GM23338 (cell line): ENCODE results near the gene DNAAF8. TPM values are rescaled to one million over a fixed set of nuclear protein-coding genes. Genes with fewer than 3 reads are reported as not detected.

Source experiments
- ATAC-seq: fragments of 200-7000 bp; cut with Tn5 transposase; 3 replicates; pipeline ENCODE4 v1.9.1; 2020
- DNase-seq: peaks from one replicate; pipeline ENCODE4 v3.0.0-alpha.2; 2015; ENCODE audit warnings: low spot score
- H2AFZ ChIP-seq: fragments of 200-600 bp; sonication (generic); 2 replicates; pipeline ENCODE4 v1.8.0; 2016; ENCODE audit warnings: antibody characterized with exemption, mild to moderate bottlenecking, moderate library complexity
- H3F3A ChIP-seq: fragments of 200-600 bp; sonication (generic); replicated peaks from 2 replicates; pipeline ENCODE4 v1.8.0; 2017; ENCODE audit warnings: antibody characterized with exemption, mixed run types, low read depth
- H3K27ac ChIP-seq: fragments of 200-600 bp; sonication (generic); 2 replicates; pipeline ENCODE4 v1.6.1; 2016; ENCODE audit warnings: low read depth
- H3K27me3 ChIP-seq: fragments of 200-600 bp; sonication (generic); 2 replicates; pipeline ENCODE4 v1.8.0; 2016; ENCODE audit warnings: mild to moderate bottlenecking, mixed run types, moderate library complexity; ENCODE audit not compliant: insufficient read depth
- H3K36me3 ChIP-seq: fragments of 200-600 bp; sonication (generic); 2 replicates; pipeline ENCODE4 v1.8.0; 2016; ENCODE audit warnings: mild to moderate bottlenecking; ENCODE audit not compliant: insufficient read depth
- H3K4me1 ChIP-seq: fragments of 200-600 bp; sonication (generic); 2 replicates; pipeline ENCODE4 v1.8.0; 2016; ENCODE audit warnings: mild to moderate bottlenecking, moderate library complexity; ENCODE audit not compliant: insufficient read depth
- H3K4me2 ChIP-seq: fragments of 200-600 bp; sonication (generic); 2 replicates; pipeline ENCODE4 v1.7.1; 2017; ENCODE audit warnings: mixed run types
- H3K4me3 ChIP-seq: fragments of 200-600 bp; sonication (generic); 2 replicates; pipeline ENCODE4 v1.6.1; 2016; ENCODE audit warnings: mixed run types
- H3K79me2 ChIP-seq: fragments of 200-600 bp; sonication (generic); replicated peaks from 2 replicates; pipeline ENCODE4 v1.8.0; 2017; ENCODE audit warnings: mild to moderate bottlenecking; ENCODE audit not compliant: insufficient read depth
- H3K9me2 ChIP-seq: fragments of 200-600 bp; sonication (generic); 2 replicates; pipeline ENCODE4 v1.8.0; 2017; ENCODE audit not compliant: insufficient read depth
- H4K20me1 ChIP-seq: fragments of 200-600 bp; sonication (generic); replicated peaks from 2 replicates; pipeline ENCODE4 v1.8.0; 2017; ENCODE audit warnings: mild to moderate bottlenecking; ENCODE audit not compliant: insufficient read depth
- H3K27ac Mint-ChIP-seq: 2 replicates; pipeline ENCODE4 v1.8.0; 2020; ENCODE audit warnings: inconsistent platforms, mild to moderate bottlenecking, moderate library complexity, mixed read lengths
- H3K27me3 Mint-ChIP-seq: 3 replicates; pipeline ENCODE4 v1.8.0; 2022; ENCODE audit warnings: low read depth, mild to moderate bottlenecking, moderate library complexity, mixed read lengths, inconsistent platforms; ENCODE audit not compliant: insufficient read depth, poor library complexity
- H3K36me3 Mint-ChIP-seq: 3 replicates; pipeline ENCODE4 v1.8.0; 2021; ENCODE audit warnings: low read depth, mild to moderate bottlenecking, inconsistent platforms, moderate library complexity, mixed read lengths
- H3K4me1 Mint-ChIP-seq: 3 replicates; pipeline ENCODE4 v1.8.0; 2020; ENCODE audit warnings: mild to moderate bottlenecking, inconsistent platforms, mixed read lengths
- H3K4me3 Mint-ChIP-seq: 3 replicates; pipeline ENCODE4 v1.8.0; 2021; ENCODE audit warnings: moderate library complexity, mild to moderate bottlenecking, inconsistent platforms, mixed read lengths
- H3K9me3 Mint-ChIP-seq: 3 replicates; pipeline ENCODE4 v1.8.0; 2020; ENCODE audit warnings: moderate library complexity, mild to moderate bottlenecking, inconsistent platforms, mixed read lengths
- EZH2 ChIP-seq: fragments of 200-600 bp; sonication (generic); IDR thresholded peaks from one replicate; pipeline ENCODE4 v1.8.0; 2017; ENCODE audit warnings: antibody characterized with exemption, mild to moderate bottlenecking, low read depth; ENCODE audit not compliant: unreplicated experiment
- JUNB ChIP-seq: IDR thresholded peaks from one replicate; pipeline ENCODE4 v1.6.1; 2016; ENCODE audit warnings: antibody characterized with exemption; ENCODE audit not compliant: unreplicated experiment
- NANOG ChIP-seq: IDR thresholded peaks from 2 replicates; pipeline ENCODE4 v1.6.1; 2016; ENCODE audit warnings: antibody characterized with exemption, borderline replicate concordance
- STAT1 ChIP-seq: IDR thresholded peaks from one replicate; pipeline ENCODE4 v1.6.1; 2016; ENCODE audit warnings: antibody characterized with exemption; ENCODE audit not compliant: unreplicated experiment
- ZNF331 ChIP-seq: fragments of 250-450 bp; sonication (Bioruptor Pico); IDR thresholded peaks from 2 replicates; pipeline ENCODE4 v1.5.0; 2020; ENCODE audit warnings: low read depth, mild to moderate bottlenecking, moderate library complexity
- polyA plus RNA-seq: library from polyadenylated mRNA; unstranded; fragments of >200 nt; fragmentation: Nextera tagmentation; extraction: Ambion mirVana; gene quantifications from 2 replicates; pipeline ENCODE4 v1.2.1, GENCODE V29; 2016
- total RNA-seq: library from RNA; depleted of rRNA; stranded (reverse); fragments of >200 nt; shearing (Covaris generic); gene quantifications from 2 replicates; pipeline ENCODE4 v1.2.3, GENCODE V29; 2014
- TF ChIP-seq, protein P1 (sequence below): fragments of 250-450 bp; sonication (Bioruptor Pico); IDR thresholded peaks from 2 replicates; pipeline ENCODE4 v1.5.0; 2020; ENCODE audit warnings: mild to moderate bottlenecking, moderate library complexity
- TF ChIP-seq, protein P2 (sequence below): IDR thresholded peaks from one replicate; pipeline ENCODE4 v1.6.1; 2018; ENCODE audit warnings: antibody characterized with exemption; ENCODE audit not compliant: unreplicated experiment
- TF ChIP-seq, protein P3 (sequence below): IDR thresholded peaks from 2 replicates; pipeline ENCODE4 v1.6.1; 2016; ENCODE audit warnings: antibody characterized with exemption
- TF ChIP-seq, protein P4 (sequence below), 2 experiments: fragments of 200-600 bp in 1 of 2; sonication (generic) in 1 of 2; conservative IDR thresholded peaks; 2 replicates each; pipeline versions ENCODE4 v1.5.1 to v1.6.1; 2016 to 2017; ENCODE audit warnings: antibody characterized with exemption in 2 of 2, low read depth in 2 of 2, mild to moderate bottlenecking in 2 of 2, moderate library complexity in 1 of 2

The DNAAF8 gene
- total and polyA plus RNA-seq, 2 experiments from 2014 or later: 0.34 to 1.3 TPM

DNA sequence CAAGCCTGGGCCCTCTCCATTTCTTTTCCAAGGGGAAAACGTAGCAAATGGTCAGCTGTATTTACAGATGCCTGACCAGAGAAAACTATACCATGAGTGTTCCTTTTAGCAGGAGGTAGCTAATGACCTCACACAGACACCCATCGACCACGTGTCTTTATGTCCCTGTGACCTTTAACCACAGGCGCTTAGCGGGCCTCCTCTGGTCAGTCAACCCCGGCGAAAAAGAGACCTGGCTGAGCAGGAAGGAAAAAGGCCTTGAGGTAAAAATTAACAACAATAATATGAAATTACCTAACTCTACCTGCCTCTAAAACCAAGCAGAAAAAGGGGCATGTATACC lies 31.9 kb upstream of the DNAAF8 start (continued):
- TF ChIP-seq, protein P1, sequence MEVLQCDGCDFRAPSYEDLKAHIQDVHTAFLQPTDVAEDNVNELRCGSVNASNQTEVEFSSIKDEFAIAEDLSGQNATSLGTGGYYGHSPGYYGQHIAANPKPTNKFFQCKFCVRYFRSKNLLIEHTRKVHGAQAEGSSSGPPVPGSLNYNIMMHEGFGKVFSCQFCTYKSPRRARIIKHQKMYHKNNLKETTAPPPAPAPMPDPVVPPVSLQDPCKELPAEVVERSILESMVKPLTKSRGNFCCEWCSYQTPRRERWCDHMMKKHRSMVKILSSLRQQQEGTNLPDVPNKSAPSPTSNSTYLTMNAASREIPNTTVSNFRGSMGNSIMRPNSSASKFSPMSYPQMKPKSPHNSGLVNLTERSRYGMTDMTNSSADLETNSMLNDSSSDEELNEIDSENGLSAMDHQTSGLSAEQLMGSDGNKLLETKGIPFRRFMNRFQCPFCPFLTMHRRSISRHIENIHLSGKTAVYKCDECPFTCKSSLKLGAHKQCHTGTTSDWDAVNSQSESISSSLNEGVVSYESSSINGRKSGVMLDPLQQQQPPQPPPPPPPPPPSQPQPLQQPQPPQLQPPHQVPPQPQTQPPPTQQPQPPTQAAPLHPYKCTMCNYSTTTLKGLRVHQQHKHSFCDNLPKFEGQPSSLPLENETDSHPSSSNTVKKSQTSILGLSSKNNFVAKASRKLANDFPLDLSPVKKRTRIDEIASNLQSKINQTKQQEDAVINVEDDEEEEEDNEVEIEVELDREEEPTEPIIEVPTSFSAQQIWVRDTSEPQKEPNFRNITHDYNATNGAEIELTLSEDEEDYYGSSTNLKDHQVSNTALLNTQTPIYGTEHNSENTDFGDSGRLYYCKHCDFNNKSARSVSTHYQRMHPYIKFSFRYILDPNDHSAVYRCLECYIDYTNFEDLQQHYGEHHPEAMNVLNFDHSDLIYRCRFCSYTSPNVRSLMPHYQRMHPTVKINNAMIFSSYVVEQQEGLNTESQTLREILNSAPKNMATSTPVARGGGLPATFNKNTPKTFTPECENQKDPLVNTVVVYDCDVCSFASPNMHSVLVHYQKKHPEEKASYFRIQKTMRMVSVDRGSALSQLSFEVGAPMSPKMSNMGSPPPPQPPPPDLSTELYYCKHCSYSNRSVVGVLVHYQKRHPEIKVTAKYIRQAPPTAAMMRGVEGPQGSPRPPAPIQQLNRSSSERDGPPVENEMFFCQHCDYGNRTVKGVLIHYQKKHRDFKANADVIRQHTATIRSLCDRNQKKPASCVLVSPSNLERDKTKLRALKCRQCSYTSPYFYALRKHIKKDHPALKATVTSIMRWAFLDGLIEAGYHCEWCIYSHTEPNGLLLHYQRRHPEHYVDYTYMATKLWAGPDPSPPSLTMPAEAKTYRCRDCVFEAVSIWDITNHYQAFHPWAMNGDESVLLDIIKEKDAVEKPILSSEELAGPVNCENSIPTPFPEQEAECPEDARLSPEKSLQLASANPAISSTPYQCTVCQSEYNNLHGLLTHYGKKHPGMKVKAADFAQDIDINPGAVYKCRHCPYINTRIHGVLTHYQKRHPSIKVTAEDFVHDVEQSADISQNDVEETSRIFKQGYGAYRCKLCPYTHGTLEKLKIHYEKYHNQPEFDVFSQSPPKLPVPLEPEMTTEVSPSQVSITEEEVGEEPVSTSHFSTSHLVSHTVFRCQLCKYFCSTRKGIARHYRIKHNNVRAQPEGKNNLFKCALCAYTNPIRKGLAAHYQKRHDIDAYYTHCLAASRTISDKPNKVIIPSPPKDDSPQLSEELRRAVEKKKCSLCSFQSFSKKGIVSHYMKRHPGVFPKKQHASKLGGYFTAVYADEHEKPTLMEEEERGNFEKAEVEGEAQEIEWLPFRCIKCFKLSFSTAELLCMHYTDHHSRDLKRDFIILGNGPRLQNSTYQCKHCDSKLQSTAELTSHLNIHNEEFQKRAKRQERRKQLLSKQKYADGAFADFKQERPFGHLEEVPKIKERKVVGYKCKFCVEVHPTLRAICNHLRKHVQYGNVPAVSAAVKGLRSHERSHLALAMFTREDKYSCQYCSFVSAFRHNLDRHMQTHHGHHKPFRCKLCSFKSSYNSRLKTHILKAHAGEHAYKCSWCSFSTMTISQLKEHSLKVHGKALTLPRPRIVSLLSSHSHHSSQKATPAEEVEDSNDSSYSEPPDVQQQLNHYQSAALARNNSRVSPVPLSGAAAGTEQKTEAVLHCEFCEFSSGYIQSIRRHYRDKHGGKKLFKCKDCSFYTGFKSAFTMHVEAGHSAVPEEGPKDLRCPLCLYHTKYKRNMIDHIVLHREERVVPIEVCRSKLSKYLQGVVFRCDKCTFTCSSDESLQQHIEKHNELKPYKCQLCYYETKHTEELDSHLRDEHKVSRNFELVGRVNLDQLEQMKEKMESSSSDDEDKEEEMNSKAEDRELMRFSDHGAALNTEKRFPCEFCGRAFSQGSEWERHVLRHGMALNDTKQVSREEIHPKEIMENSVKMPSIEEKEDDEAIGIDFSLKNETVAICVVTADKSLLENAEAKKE: no peak
- TF ChIP-seq STAT1 (no peak), ZNF331 (CRISPR knock-in tag) (no peak), JUNB (no peak)
- TF ChIP-seq, protein P2, sequence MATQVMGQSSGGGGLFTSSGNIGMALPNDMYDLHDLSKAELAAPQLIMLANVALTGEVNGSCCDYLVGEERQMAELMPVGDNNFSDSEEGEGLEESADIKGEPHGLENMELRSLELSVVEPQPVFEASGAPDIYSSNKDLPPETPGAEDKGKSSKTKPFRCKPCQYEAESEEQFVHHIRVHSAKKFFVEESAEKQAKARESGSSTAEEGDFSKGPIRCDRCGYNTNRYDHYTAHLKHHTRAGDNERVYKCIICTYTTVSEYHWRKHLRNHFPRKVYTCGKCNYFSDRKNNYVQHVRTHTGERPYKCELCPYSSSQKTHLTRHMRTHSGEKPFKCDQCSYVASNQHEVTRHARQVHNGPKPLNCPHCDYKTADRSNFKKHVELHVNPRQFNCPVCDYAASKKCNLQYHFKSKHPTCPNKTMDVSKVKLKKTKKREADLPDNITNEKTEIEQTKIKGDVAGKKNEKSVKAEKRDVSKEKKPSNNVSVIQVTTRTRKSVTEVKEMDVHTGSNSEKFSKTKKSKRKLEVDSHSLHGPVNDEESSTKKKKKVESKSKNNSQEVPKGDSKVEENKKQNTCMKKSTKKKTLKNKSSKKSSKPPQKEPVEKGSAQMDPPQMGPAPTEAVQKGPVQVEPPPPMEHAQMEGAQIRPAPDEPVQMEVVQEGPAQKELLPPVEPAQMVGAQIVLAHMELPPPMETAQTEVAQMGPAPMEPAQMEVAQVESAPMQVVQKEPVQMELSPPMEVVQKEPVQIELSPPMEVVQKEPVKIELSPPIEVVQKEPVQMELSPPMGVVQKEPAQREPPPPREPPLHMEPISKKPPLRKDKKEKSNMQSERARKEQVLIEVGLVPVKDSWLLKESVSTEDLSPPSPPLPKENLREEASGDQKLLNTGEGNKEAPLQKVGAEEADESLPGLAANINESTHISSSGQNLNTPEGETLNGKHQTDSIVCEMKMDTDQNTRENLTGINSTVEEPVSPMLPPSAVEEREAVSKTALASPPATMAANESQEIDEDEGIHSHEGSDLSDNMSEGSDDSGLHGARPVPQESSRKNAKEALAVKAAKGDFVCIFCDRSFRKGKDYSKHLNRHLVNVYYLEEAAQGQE: no peak

DNA sequence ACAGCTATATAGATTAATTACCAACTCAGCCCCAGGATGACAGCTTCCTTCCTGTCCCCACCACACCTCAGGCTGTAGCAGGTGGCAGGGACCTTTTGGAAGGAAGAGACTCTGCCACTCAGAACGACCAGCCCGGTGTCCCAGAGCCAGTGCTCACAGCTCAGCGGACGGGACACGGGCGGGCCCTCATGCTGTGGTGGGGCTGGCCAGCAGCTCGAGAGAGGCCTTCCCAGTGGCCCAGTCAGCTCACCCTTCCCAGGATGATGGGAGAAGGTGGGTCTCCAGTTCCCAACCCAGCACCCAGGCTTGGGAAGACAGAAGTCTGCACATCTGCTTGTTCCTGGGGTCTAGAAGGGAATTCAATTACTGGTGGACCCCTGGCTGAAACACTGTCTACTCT lies 30.4 kb upstream of the DNAAF8 start:
- peaks cover 5% of the 10 kb centered on the region; the same call in 1 of the 2 replicates for H3K79me2 ChIP-seq
- H2AFZ ChIP-seq: no peak overlapping the region
- Mint-ChIP-seq H3K4me1 (no peaks in the 10 kb centered on the region), H3K27ac (no peak overlapping the region), H3K9me3 (no peaks in the 10 kb centered on the region; the same call in 2 of the 3 replicates), H3K4me3 (no peak overlapping the region), H3K27me3 (peaks cover 6% of the 10 kb centered on the region), H3K36me3 (peaks cover 54% of the 10 kb centered on the region)
- no peak overlapping the region for H3K4me2 ChIP-seq
- H3F3A ChIP-seq: peaks cover 5% of the 10 kb centered on the region; the same call in 1 of the 2 replicates
- ATAC-seq (no peak), DNase-seq (no peak)
- no peak overlapping the region for H3K27ac ChIP-seq
- H3K9me2 ChIP-seq: no peaks in the 10 kb centered on the region
- peaks cover 7% of the 10 kb centered on the region for H4K20me1 ChIP-seq
- no peak overlapping the region for H3K4me3 ChIP-seq
- H3K27me3 ChIP-seq: no peaks in the 10 kb centered on the region
- no peaks in the 10 kb centered on the region for H3K4me1 ChIP-seq
- peaks cover 14% of the 10 kb centered on the region for H3K36me3 ChIP-seq
- TF ChIP-seq STAT1 (no peak), NANOG (no peak), EZH2 (no peak), JUNB (no peak)
- TF ChIP-seq, protein P3, sequence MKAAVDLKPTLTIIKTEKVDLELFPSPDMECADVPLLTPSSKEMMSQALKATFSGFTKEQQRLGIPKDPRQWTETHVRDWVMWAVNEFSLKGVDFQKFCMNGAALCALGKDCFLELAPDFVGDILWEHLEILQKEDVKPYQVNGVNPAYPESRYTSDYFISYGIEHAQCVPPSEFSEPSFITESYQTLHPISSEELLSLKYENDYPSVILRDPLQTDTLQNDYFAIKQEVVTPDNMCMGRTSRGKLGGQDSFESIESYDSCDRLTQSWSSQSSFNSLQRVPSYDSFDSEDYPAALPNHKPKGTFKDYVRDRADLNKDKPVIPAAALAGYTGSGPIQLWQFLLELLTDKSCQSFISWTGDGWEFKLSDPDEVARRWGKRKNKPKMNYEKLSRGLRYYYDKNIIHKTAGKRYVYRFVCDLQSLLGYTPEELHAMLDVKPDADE: no peak
- TF ChIP-seq, protein P4, sequence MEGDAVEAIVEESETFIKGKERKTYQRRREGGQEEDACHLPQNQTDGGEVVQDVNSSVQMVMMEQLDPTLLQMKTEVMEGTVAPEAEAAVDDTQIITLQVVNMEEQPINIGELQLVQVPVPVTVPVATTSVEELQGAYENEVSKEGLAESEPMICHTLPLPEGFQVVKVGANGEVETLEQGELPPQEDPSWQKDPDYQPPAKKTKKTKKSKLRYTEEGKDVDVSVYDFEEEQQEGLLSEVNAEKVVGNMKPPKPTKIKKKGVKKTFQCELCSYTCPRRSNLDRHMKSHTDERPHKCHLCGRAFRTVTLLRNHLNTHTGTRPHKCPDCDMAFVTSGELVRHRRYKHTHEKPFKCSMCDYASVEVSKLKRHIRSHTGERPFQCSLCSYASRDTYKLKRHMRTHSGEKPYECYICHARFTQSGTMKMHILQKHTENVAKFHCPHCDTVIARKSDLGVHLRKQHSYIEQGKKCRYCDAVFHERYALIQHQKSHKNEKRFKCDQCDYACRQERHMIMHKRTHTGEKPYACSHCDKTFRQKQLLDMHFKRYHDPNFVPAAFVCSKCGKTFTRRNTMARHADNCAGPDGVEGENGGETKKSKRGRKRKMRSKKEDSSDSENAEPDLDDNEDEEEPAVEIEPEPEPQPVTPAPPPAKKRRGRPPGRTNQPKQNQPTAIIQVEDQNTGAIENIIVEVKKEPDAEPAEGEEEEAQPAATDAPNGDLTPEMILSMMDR (conservative IDR thresholded peaks at IDR 0.05; ENCODE audit: low read depth in 2 of 2): no peak
